ENCODE measurements around the gene MCCC1.
"Not testable (repeated sequence)": the region's sequence is repeated elsewhere in the genome, so short reads cannot be mapped to it uniquely, and the experiment has no call there.

MCCC1 gene

DNA sequence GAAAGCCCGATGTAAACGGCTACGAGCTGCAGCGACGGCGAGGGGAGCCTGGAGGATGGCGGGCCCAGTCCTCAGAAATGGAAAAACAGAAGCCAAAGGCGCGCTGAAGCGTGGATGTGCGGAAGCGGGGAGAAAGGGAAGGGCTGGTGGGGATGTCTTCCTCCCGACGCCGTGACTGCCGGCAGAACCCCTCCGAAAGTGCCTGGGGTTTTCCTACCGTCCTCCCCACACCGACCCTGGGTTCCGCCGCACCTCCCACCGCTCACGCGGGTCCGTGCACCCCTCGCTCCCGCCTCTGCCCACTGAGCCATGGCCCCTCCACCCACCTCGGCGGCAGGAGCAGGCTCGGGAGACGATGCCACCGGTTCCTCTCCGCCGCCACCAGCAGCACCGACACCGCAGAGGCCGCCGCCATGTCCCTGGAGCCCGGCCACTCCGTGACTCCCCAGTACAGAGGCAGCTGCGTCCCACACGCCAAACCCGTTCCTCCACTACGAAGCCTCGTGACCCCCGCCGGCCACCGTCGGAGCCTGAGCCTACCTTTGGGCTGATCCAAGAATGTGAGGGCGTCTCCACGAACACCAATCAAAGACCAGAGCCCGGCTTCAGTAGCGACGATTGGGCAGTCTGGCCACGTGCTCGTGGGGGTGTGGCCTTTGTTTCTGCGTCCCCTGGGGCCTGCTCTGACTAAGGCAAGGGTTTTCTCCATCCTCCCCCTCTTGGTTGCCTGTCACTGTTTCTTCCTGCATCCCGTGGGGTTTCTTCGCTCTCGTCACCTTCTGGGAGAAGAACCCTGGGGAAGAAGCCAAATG lies at the start of gene MCCC1:
Gene MCCC1 (minus strand): TSS at position 471 of the 812 bp plus-strand sequence. CDS start 56 bp downstream, at position 415.
- peak; percentile 96 for DNase-seq (ENCODE audit: low spot score)

DNA sequence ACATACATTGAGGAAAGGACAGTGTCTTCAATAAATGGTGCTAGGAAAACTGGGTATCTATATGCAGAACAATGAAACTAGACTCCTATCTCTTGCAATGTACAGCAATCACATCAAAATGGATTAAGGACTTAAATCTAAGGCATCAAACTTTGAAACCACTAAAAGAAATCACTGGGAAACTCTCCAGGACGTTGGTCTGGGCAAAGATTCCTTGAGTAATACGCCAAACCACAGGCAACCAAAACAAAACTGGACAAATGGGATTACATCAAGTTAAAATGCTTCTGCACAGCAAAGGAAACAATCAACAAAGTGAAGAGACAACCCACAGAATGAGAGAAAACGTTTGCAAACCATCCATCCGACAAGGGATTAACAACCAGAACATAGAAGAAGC lies 48.8 kb upstream of the MCCC1 start:
- DNase-seq (ENCODE audit: low spot score) = no peak

DNA sequence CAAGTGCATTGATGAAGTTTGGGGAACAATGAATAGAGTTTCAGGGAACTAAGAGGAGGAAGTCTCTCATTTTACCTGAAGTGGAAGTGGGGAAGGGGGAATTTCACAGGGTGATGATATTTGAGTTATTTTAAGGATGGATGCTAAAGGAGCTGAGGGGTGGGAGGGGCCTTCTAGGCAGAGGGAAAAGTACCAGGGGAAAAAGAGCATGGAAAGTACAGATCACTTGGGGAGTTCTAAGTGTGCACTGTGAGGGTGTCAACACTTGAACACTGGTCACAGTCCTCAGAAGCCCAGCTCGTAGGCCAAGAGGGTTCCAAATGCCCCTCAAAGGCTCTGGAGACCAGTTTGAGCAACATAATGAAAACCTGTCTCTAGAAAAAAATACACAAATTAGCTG lies 45.1 kb upstream of the MCCC1 start:
- DNase-seq (ENCODE audit: low spot score) = no peak

DNA sequence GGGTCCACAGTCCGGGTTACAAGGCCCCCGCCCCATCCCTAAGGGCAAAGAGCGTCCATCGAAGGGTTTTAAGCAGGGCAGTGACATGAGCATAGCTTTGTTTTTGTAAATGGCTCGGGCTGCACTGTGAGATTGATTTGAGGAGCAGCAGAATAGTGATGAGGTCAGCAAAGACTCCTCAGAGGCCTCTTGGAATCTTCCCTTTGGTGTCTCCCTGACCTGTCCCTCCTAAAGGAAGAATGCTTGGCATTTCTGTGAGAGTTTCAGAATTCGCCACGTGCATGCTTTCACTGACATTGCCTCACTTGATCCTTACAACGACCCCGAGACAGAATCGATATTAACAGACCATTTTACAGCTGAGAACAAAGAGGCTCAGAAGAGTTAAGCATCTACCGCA lies 42.9 kb upstream of the MCCC1 start:
- no peak for DNase-seq (ENCODE audit: low spot score)

DNA sequence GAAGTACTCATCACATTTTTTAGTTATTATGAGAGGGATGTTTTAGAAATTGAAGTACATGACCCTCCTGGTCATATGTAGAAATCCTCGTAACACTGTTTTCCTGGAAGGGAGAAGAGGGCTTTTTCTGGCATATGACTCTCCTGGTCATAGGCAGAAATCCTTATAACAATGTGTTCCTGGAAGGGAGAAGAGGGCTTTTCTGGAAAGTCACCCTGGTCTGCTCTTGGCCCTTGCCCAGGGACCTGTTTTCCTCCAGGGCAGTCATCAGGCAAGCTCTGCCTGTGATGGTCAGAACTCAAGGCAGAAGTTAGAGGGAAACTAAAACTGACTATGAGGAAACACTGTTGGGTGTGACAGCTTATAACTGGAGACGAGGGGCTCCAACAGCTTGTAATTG lies 35.5 kb upstream of the MCCC1 start:
- no peak for DNase-seq (ENCODE audit: low spot score)

DNA sequence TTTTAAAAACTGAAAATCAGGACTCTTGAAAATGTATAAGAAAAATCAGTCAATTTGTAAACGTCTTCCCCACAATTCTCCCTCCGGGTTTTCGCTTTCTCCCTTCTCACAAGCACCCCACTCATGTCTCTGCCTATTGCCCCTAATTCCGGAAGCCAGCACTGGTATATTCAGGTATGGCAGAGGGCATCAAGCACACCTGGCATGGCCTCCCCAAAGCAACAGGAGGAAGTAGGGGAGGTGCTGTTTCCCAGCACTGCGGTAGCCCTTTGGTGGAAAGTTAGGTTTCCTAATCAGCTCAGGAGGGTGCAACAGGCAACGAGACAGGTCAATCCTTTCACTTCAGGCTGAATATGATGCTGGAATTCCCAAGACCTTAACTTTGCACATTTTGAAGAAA lies 33.1 kb upstream of the MCCC1 start:
- no peak for DNase-seq (ENCODE audit: low spot score)

DNA sequence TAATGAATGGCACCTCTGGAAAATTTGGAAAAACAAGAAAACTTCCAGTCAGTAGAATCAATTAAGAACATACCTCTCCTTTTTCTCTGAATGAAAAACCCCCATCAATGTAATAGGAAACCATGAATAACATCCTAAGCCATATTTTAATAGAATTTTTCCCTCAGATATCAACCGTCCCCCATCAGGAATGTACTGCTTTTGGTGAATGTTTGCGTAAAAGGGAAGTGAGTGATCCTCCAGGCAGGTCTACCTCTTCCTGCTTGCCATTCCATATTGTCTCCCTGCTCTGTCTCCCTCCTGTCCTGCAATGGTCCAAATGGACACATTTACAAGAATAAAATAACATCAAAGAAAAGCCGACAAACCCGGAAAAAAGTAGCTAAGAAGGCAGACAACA lies 32.4 kb upstream of the MCCC1 start:
- DNase-seq (ENCODE audit: low spot score) = no peak

DNA sequence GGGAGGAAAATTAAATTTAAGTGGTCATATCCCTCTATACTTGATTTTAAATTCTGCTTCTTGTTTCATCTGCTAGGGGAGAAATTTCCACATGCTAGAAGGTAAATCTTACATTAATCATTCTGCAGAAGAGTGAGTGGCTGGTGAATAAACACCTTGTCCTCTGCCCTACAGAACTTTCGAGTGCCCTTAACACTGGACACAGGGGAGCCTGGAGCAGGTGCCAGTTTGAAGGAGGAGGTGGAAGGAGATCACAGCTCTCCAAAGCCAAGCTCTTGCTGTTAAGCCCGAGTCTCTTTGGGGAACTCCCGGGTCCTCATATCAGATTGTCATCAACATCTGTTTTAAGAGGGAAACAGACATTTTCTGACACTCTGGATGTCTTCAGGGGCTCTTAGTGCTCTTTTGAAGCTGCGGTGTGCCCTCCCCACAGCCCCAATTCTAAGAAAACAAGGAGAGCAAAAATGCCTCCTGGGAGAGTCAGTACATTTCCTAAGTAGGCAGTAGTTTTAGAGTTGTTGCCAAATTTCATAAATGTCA lies 32.0 kb upstream of the MCCC1 start:
- DNase-seq (ENCODE audit: low spot score) = no peak

DNA sequence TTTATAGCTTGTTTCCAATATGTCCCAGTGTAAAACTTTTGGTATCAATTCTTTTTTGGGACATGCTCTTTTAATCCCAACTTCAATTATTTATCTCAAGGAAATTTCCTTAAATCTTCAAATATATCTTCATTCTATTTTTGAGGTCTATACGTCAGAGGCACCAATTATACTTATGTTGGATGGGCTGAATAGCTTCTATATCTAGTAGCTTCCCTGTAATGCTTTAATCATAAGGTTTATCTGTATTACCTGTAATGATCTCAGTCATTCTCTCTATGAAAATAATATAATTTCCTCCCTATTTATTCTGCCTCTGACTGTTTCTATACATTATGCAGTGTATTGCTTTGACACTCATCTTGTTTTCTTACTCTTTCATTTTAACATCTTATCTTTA lies 29.9 kb upstream of the MCCC1 start:
- DNase-seq (ENCODE audit: low spot score) = no peak

DNA sequence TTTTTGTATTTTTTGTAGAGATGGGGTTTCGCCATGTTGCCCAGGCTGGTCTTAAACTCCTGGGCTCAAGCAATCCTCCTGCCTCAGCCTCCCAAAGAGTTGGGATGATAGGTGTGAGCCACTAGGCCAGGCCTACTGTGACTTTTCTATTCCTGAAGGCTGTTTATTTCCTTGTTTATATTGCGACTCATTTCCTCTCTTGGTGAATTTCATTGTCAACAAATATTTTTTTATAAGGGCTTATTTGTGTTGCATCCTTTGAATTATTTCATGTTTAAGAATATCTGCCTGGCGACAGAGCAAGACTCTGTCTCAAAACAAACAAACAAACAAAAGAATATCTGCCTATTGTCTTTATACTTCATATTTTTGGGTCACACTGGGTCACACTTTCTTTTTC lies 29.4 kb upstream of the MCCC1 start:
- no peak for DNase-seq (ENCODE audit: low spot score)

DNA sequence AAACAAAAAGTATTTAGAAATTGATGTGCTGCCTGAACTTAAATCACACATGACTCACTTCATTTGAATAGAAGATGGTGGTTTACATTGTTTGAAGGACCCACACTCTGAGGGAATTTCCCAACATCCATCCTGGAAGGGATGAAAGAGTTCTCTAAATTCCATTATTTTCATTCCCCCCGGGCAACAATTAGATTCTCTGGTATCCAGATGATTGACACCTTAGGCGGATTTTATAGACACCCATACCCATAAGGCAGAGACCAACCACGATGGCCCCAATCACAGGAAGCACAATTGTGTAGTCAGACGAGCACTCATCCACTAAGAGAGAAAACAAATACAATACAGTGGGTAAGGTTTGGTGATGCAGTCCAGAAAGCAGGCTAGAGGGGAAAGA lies 24.6 kb upstream of the MCCC1 start:
- no peak for DNase-seq (ENCODE audit: low spot score)

DNA sequence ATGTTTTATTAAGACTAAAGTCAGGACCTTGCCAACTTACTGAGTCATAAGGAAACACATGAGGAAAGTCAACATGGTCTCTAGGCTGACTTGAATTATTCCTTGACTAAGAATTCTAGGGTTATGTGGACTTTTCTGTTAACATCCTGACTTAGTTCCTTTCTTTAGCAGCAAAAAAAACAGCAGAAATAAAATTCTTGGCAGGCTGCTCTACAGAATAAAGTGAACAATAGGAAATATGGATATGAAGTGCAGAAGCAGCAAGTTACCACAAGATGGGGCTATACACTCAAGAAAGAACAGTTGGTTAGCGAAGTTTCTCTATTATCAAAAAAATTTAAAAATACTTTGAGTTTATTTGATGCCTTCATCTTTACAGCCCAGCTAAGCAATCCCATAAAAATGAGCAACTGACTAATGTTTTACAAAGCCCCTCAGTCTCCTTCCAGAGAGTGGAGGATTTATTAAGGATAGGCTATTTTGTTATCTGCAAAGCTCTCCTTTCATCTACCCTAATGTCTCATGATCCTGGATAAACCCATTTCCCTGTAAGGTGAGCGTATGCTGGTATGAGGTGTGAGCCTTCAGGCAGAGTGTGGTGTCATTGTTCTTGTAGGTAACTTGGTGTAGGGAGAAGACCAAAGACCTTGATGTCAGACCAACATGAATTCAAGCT lies 23.1 kb upstream of the MCCC1 start:
- DNase-seq (ENCODE audit: low spot score) = peak; percentile 75

DNA sequence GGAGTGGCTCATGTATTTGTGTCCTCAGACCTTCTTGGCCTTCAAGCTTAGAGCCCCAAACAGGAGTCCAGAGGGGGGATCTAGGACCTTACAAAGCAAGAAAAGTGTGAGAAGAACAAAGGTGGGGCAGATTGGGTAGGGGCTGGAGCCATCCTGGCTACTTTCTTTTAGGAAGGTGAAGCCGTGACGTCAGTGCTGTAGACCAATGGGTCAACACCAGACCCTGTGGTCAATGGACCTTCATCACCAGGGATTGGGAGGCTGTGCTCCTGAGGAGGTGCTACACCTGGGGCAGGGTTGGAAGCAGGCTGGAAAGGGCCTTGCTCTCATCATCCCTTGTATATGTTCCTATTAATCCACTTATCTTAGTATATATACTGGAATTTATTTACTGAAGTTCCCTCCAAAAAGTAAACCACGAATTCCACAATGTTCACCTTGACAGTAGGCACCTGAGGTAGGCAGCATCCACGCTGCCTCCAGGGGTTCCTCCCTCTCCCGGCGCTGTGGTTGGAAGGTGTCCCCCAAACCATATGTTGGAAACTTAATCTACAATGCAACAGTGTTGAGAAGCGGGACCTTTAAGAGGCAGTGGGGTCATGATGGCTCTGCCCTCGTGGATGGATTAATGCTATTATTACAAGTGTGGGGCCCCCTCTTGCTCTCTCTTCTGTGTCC lies 21.4 kb upstream of the MCCC1 start:
- DNase-seq (ENCODE audit: low spot score) = no peak

DNA sequence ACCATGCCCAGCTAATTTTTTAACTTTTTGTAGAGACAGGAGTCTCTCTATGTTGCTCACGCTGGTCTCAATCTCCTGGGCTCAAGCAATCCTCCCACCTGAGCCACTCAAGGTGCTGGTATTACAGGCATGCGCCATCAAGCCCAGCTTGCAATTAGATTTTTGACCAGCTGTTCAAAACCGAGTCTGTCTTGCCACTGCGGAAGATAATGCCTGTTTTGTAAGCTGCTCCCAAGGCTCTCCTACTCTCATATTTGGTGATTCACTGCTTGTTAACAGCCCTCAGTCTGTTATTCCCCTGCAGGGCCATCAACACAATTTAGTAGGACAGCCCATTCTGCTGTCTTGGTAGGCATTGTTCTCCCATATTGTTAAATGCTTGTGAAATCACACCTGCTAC lies 17.8 kb upstream of the MCCC1 start:
- DNase-seq (ENCODE audit: low spot score) = no peak

DNA sequence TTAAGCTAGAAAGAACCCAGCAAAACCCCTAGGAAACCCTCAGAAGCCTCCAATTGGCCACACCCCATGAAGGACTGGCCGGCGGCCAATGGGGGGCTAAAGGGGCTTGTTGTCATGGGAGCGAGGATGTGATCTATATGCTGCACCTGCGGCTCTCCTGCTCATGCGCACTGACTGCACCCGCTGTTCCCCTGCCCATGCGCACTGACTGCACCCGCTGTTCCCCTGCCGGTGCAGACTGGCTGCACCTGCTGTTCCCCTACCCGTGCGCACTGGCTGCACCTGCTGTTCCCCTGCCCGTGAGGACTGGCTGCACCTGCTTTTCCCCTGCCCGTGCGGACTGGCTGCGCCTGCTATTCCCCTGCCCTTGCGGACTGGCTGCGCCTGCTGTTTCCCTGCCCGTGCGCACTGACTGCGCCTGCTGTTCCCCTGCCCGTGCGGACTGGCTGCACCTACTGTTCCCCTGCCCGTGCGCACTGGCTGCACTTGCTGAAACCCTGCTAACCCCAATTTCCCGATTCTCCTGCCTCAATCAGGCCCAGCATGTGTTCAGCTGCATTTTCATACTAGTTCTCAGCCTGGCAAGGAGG lies 16.8 kb upstream of the MCCC1 start:
- DNase-seq (ENCODE audit: low spot score) = no peak

DNA sequence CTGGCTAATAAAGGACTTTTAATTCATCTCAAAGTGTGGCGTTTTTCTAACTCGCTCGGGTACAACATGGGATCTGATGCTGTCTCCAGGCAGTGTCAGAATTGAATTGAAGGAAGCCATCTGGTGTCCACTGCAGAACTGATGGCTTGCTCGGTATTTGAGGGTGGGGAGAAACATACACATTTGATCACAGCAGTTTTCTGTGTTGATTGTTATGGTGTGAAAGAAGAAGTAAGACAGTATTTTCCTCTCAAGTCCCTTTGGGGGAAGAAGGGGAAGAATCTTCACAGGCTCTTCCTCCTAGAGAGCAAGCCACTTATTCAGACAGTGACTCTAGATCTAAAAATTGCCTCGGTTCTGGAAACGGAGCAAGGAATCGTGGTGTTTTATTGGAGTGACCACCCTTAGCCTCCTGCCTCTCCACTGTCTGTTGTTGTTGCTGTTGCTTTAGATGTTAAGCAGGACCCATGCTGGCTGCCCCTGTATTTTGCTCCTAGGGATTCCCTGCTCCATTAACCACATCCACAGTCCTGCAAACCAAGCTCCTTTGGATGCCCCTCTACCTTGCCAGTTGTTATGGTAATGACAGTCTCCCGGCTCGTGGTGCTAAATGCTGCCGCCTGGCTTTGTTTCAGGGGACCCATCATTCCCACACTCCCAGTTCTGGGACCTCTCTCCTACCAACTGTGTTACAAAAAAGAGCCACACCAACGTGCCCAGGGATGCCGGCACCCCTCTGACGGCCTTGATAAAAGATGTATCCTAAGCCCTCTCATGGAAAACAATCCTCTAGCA lies 15.3 kb upstream of the MCCC1 start:
- DNase-seq (ENCODE audit: low spot score) = no peak

DNA sequence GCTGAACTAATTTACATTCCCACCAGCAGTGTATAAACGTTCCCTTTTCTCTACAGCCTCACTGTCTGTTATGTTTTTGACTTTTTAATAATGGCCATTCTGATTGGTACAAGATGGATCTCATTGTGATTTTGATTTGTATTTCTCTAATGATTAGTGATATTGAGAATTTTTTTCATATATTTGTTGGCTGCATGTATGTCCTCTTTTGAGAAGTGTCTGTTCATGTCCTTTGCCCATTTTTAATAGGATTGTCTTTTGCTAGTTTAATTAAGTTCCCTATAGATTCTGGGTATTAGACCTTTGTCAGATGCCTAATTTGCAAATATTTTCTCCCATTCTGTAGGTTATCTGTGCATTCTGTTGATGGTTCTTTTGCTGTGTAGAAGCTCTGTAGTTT lies 10.6 kb upstream of the MCCC1 start:
- DNase-seq (ENCODE audit: low spot score) = not testable (repeated sequence)

DNA sequence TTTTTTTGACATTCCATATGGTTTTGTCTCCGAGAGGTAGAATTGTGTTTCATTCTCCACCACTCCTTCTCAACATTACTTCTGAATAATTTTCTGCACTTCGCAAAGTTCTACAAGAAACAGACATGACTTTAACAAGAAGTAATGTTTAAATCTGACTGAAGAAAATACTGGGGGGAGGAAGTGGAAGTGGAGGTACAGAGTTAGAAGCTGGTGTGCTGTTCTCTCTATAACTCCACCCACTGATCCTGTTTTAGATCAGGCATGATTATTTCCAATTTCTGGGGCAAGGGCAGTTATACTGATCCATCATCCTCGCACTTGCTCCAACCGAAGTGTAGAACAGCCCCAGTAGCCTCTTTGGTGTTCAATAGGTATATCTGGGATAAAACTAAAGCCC lies 9.2 kb upstream of the MCCC1 start:
- DNase-seq (ENCODE audit: low spot score) = no peak

DNA sequence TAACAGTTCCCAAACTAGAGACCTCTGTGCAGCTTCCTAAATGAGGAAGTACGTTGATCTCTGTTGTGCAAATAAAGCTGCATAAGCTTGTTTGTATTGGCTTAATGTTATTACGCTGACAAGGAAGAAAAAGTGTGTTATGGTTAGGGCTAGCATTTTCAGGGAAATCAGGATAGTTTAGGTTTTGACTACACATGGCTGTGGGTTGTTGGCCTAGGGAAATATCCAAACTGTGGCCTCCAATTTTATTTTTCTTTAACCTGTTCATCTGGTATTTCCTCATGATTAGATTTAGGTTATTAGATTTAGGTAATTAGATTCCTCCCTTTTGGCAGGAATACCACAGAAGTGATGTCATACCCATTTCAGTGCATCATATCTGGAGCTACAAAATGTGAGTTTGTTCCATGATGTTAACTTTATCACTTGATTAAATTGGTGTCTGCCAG lies 8.7 kb upstream of the MCCC1 start:
- DNase-seq (ENCODE audit: low spot score) = no peak

DNA sequence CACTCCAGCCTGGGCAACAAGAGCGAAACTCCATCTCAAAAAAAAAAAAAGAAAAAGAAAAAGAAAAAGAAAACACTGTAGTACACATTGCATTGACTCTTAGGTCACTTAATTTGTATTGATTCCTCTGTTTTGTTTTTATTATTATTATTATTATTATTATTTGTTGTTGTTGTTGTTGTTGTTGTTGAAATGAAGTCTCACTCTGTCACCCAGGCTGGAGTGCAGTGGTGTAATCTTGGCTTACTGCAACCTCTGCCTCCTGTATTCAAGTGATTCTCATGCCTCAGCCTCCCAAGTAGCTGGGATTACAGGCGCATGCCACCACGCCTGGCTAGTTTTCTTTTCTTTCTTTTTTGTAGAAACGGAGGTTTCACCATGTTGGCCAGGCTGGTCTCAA lies 8.1 kb upstream of the MCCC1 start:
- not testable (repeated sequence) for DNase-seq (ENCODE audit: low spot score)

DNA sequence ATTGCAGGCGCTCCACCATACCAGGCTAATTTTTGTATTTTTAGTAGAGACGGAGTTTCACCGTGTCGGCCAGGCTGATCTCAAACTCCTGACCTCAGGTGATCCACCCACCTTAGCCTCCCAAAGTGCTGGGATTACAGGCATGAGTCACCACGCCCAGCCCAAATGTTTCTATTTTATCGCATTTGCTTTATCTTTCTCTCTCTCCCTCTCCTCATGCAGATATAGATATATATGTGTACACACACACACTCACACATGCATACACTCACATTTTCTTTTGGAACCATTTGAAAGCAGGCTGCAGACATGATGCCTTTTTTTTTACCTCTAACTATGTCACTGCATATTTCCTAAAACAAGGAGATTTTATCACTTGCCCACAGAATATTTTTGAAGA lies 7.3 kb upstream of the MCCC1 start:
- DNase-seq (ENCODE audit: low spot score) = no peak

DNA sequence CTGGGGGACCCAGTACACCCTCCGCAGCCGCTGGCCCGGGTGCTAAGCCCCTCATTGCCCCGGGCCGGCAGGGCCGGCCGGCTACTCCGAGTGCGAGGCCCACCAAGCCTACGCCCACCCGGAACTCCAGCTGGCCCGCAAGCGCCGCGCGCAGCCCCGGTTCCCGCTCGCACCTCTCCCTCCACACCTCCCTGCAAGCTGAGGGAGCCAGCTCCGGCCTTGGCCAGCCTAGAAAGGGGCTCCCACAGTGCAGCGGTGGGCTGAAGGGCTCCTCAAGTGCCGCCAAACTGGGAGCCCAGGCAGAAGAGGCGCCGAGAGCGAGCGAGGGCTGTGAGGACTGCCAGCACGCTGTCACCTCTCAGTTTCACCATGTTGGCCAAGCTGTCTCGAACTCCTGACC lies 4.7 kb upstream of the MCCC1 start:
- DNase-seq (ENCODE audit: low spot score) = not testable (repeated sequence)

All from hematopoietic multipotent progenitor cell treated with erythropoietin and hydrocortisone succinate and interleukin-3 and kit ligand, for 15 days (in vitro differentiated cells).